Measurements from ENCODE around the gene CCL7.
A peak's percentile ranks its signal among the peaks of the same experiment; 100 is the strongest.

The CCL7 gene

GRCh38 chr17:34235389-34236028, 34.5 kb upstream of the CCL7 start:
- no peak for TF ChIP-seq POLR2AphosphoS5 (IDR thresholded peaks at IDR 0.05; ENCODE audit: low read depth, low read length)
- no peak for TF ChIP-seq TAF1 (IDR thresholded peaks at IDR 0.05; ENCODE audit: borderline replicate concordance, insufficient read depth, low read length)
- no peak for TF ChIP-seq SIN3A (IDR thresholded peaks at IDR 0.05; ENCODE audit: borderline replicate concordance, insufficient read depth, low read length)
- peak; percentile 92 to 94 for TF ChIP-seq REST (IDR thresholded peaks at IDR 0.05; ENCODE audit: insufficient read depth in 1 of 2, low read depth in 2 of 2, low read length in 2 of 2)
- TF ChIP-seq FOXP2 (optimal IDR thresholded peaks at IDR 0.05; ENCODE audit: borderline replicate concordance, extremely low read depth, extremely low read length, insufficient read depth) = peak; percentile 68

GRCh38 chr17:34236281-34236892, 33.6 kb upstream of the CCL7 start:
- TF ChIP-seq SIN3A (IDR thresholded peaks at IDR 0.05; ENCODE audit: borderline replicate concordance, insufficient read depth, low read length) = no peak
- no peak for TF ChIP-seq POLR2AphosphoS5 (IDR thresholded peaks at IDR 0.05; ENCODE audit: low read depth, low read length)
- no peak for TF ChIP-seq TAF1 (IDR thresholded peaks at IDR 0.05; ENCODE audit: borderline replicate concordance, insufficient read depth, low read length)

- TF ChIP-seq REST (IDR thresholded peaks at IDR 0.05; ENCODE audit: insufficient read depth in 1 of 2, low read depth in 2 of 2, low read length in 2 of 2) = peak; percentile 59 to 85
- no peak for TF ChIP-seq SIN3A (IDR thresholded peaks at IDR 0.05; ENCODE audit: borderline replicate concordance, insufficient read depth, low read length)
- no peak for TF ChIP-seq TAF1 (IDR thresholded peaks at IDR 0.05; ENCODE audit: borderline replicate concordance, insufficient read depth, low read length)
- TF ChIP-seq POLR2AphosphoS5 (IDR thresholded peaks at IDR 0.05; ENCODE audit: low read depth, low read length) = no peak
- no peak for TF ChIP-seq FOXP2 (optimal IDR thresholded peaks at IDR 0.05; ENCODE audit: borderline replicate concordance, extremely low read depth, extremely low read length, insufficient read depth)
Observed at GRCh38 chr17:34237458-34237857, 32.6 kb upstream of the CCL7 start.

- TF ChIP-seq TAF1 (IDR thresholded peaks at IDR 0.05; ENCODE audit: borderline replicate concordance, insufficient read depth, low read length) = no peak
- no peak for TF ChIP-seq POLR2AphosphoS5 (IDR thresholded peaks at IDR 0.05; ENCODE audit: low read depth, low read length)
- TF ChIP-seq FOXP2 (optimal IDR thresholded peaks at IDR 0.05; ENCODE audit: borderline replicate concordance, extremely low read depth, extremely low read length, insufficient read depth) = peak; percentile 53
- TF ChIP-seq SIN3A (IDR thresholded peaks at IDR 0.05; ENCODE audit: borderline replicate concordance, insufficient read depth, low read length) = peak; percentile 71; the same call in 1 of the 2 replicates
- peak; percentile 48 to 65; a peak in 2 of 4 replicates for TF ChIP-seq REST (IDR thresholded peaks at IDR 0.05; ENCODE audit: insufficient read depth in 1 of 2, low read depth in 2 of 2, low read length in 2 of 2)
Observed at GRCh38 chr17:34241062-34241461, 29.0 kb upstream of the CCL7 start.

- TF ChIP-seq POLR2AphosphoS5 (IDR thresholded peaks at IDR 0.05; ENCODE audit: low read depth, low read length) (no peak), REST (IDR thresholded peaks at IDR 0.05; ENCODE audit: insufficient read depth in 1 of 2, low read depth in 2 of 2, low read length in 2 of 2) (no peak), TAF1 (IDR thresholded peaks at IDR 0.05; ENCODE audit: borderline replicate concordance, insufficient read depth, low read length) (no peak), SIN3A (IDR thresholded peaks at IDR 0.05; ENCODE audit: borderline replicate concordance, insufficient read depth, low read length) (no peak), FOXP2 (optimal IDR thresholded peaks at IDR 0.05; ENCODE audit: borderline replicate concordance, extremely low read depth, extremely low read length, insufficient read depth) (no peak)
Observed at GRCh38 chr17:34242587-34243363, 27.2 kb upstream of the CCL7 start.
